Measurements from ENCODE around the gene ZNF577. TPM values are rescaled to one million over a fixed set of nuclear protein-coding genes. Genes with fewer than 3 reads are reported as not detected.

ZNF577 gene
- total and polyA plus RNA-seq, 2 of the 13 experiments (the other 11 are each of a cell fraction or from before 2014, with no cell fraction given) = 5.7 to 7.6 TPM

- BruUV-seq (replicated peaks) = no TSS peak
- no peak overlapping the region for H3K27ac ChIP-seq (ENCODE audit: extremely low read length, insufficient read depth, low read length)
- no peak for ATAC-seq
- no peak overlapping the region for H3K4me3 ChIP-seq (replicated peaks in 1 of 3; ENCODE audit: insufficient read depth in 1 of 3, low read depth in 2 of 3, low read length in 3 of 3)
- TF ChIP-seq MNT (IDR thresholded peaks at IDR 0.05) (peak; percentile 63), ZFP1 (CRISPR knock-in tag; IDR thresholded peaks at IDR 0.05) (no peak), ZNF556 (CRISPR knock-in tag; IDR thresholded peaks at IDR 0.05; ENCODE audit: borderline replicate concordance) (no peak), ZC3H4 (CRISPR knock-in tag; IDR thresholded peaks at IDR 0.05; ENCODE audit: borderline replicate concordance) (no peak)
- no peak for DNase-seq (ENCODE audit: low spot score)
- H3K4me2 ChIP-seq (ENCODE audit: low read depth, low read length) = no peak overlapping the region
- H3K9ac ChIP-seq (ENCODE audit: insufficient read depth, low read depth, low read length) = no peak overlapping the region
- H3K4me1 ChIP-seq (ENCODE audit: insufficient read depth, low read length) = no peaks in the 10 kb centered on the region
- no peaks in the 10 kb centered on the region for H4K20me1 ChIP-seq (ENCODE audit: insufficient read depth, low read length)
- H3K79me2 ChIP-seq (ENCODE audit: insufficient read depth, low read length) = no peaks in the 10 kb centered on the region
- peaks cover 8 to 10% of the 10 kb centered on the region in 2 experiments; a peak in 4 of 5 replicates for H3K36me3 ChIP-seq (replicated peaks in 1 of 2; ENCODE audit: control insufficient read depth in 1 of 2, insufficient read depth in 2 of 2, low read length in 2 of 2)
- intact Hi-C loops (cut with micrococcal nuclease; ENCODE audit: unreplicated experiment) (no loop called here), in situ Hi-C loops (cut with HindIII; ENCODE audit: extremely low pct_ligation_motif_present, low pct_unique_long_range_greater_than_20kb) (no loop called here)
- FAIRE-seq = no peak
- H2AFZ ChIP-seq (ENCODE audit: low read length) = no peak overlapping the region
- 100% methylated on average over 2 of the region's 2 CpGs for WGBS (ENCODE audit: low lambda C conversion rate)
- ChIA-PET POLR2A (no interaction called here), CTCF (ENCODE audit: low intra/inter-chr PET ratio, low total read pairs) (no interaction called here)
- H3K9me3 ChIP-seq (ENCODE audit: low read length) = peaks cover 57% of the 10 kb centered on the region
- no peaks in the 10 kb centered on the region for H3K27me3 ChIP-seq (ENCODE audit: control insufficient read depth in 1 of 2, insufficient read depth in 2 of 2, low read length in 2 of 2)
Measured at GRCh38 chr19:51884713-51885112, 3.0 kb downstream of the ZNF577 start.

GRCh38 chr19:51882518-51882917 lies 5.2 kb downstream of the ZNF577 start:
- Histone ChIP-seq H3K27ac (ENCODE audit: extremely low read length, insufficient read depth, low read length) (no peak overlapping the region), H2AFZ (ENCODE audit: low read length) (no peak overlapping the region), H3K27me3 (ENCODE audit: control insufficient read depth in 1 of 2, insufficient read depth in 2 of 2, low read length in 2 of 2) (no peaks in the 10 kb centered on the region), H3K9me3 (ENCODE audit: low read length) (peaks cover 44% of the 10 kb centered on the region), H3K4me2 (ENCODE audit: low read depth, low read length) (no peak overlapping the region), H4K20me1 (ENCODE audit: insufficient read depth, low read length) (no peaks in the 10 kb centered on the region), H3K4me1 (ENCODE audit: insufficient read depth, low read length) (no peaks in the 10 kb centered on the region), H3K79me2 (ENCODE audit: insufficient read depth, low read length) (no peaks in the 10 kb centered on the region), H3K36me3 (replicated peaks in 1 of 2; ENCODE audit: control insufficient read depth in 1 of 2, insufficient read depth in 2 of 2, low read length in 2 of 2) (peaks cover 12 to 18% of the 10 kb centered on the region in 2 experiments; a peak in 4 of 5 replicates), H3K9ac (ENCODE audit: insufficient read depth, low read depth, low read length) (no peak overlapping the region), H3K4me3 (replicated peaks in 1 of 3; ENCODE audit: insufficient read depth in 1 of 3, low read depth in 2 of 3, low read length in 3 of 3) (no peak overlapping the region)
- in situ Hi-C loops (cut with HindIII; ENCODE audit: extremely low pct_ligation_motif_present, low pct_unique_long_range_greater_than_20kb) (no loop called here), intact Hi-C loops (cut with micrococcal nuclease; ENCODE audit: unreplicated experiment) (no loop called here)
- no TSS peak for BruUV-seq (replicated peaks)
- ATAC-seq = no peak
- CTCF ChIA-PET (ENCODE audit: low intra/inter-chr PET ratio, low total read pairs) = no interaction called here
- no peak for FAIRE-seq
- POLR2A ChIA-PET = no interaction called here
- 98% methylated on average over 3 of the region's 3 CpGs for WGBS (ENCODE audit: low lambda C conversion rate)
- no peak for DNase-seq (ENCODE audit: low spot score)
- TF ChIP-seq ZNF451 (CRISPR knock-in tag; IDR thresholded peaks at IDR 0.05) (no peak), ZNF276 (CRISPR knock-in tag; IDR thresholded peaks at IDR 0.05; ENCODE audit: low read depth) (no peak), CCAR2 (optimal IDR thresholded peaks at IDR 0.05; ENCODE audit: low read depth, low read length) (no peak), MAZ (IDR thresholded peaks at IDR 0.05; ENCODE audit: borderline replicate concordance, low read depth, low read length) (no peak), MAZ (CRISPR knock-in tag; IDR thresholded peaks at IDR 0.05; ENCODE audit: low read depth) (no peak)
- TF ChIP-seq, protein P1, sequence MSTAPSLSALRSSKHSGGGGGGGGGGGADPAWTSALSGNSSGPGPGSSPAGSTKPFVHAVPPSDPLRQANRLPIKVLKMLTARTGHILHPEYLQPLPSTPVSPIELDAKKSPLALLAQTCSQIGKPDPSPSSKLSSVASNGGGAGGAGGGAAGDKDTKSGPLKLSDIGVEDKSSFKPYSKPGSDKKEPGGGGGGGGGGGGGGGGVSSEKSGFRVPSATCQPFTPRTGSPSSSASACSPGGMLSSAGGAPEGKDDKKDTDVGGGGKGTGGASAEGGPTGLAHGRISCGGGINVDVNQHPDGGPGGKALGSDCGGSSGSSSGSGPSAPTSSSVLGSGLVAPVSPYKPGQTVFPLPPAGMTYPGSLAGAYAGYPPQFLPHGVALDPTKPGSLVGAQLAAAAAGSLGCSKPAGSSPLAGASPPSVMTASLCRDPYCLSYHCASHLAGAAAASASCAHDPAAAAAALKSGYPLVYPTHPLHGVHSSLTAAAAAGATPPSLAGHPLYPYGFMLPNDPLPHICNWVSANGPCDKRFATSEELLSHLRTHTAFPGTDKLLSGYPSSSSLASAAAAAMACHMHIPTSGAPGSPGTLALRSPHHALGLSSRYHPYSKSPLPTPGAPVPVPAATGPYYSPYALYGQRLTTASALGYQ (CRISPR knock-in tag; IDR thresholded peaks at IDR 0.05) = no peak
